ENCODE data around the gene C3AR1.

C3AR1 gene

DNA sequence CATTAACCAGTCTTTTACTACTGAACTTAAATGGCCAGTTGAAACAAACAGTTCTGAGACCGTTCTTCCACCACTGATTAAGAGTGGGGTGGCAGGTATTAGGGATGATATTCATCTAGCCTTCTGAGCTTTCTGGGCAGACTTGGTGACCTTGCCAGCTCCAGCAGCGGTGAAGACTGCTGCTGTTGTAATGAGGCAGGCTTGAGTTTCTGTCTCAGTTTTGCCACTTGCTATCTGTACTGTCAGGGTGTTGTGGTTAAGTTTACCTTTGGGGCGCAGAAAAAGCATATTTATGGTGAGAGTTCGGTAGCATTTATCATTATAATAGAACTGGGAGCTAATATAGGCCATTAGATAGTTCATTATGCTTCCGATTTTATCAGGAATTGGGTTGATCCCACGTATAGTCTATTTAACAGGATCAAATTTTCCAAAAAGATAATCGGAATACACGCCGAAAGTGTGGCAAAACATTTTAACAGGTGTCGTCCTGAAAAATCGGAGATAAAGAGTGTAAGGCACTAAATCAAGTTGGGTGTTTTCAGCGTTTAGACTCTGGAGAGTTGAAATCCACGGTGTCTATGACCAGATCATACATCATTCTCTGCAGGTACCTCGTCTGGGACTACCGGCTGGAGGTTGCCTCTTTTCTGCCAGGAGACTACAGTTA is 15.2 kb upstream of the C3AR1 start:
- Histone ChIP-seq H3K14ac (ENCODE audit: low read length in 2 of 2) (no peak overlapping the region), H4K8ac (ENCODE audit: low read length) (peak overlapping the region; percentile 98), H2BK5ac (ENCODE audit: low read depth, low read length, poor library complexity, severe bottlenecking) (peak overlapping the region; percentile 36), H3K4ac (ENCODE audit: low read depth in 1 of 2, low read length in 2 of 2) (peak overlapping the region; percentile 45 to 71), H3K4me1 (ENCODE audit: control insufficient read depth, insufficient read depth, low read depth, low read length) (peaks cover 5% of the 10 kb centered on the region), H3K79me1 (replicated peaks; ENCODE audit: low read length, poor library complexity, severe bottlenecking) (peaks cover 3% of the 10 kb centered on the region), H2BK120ac (ENCODE audit: low read depth, low read length) (no peak overlapping the region), H2BK12ac (ENCODE audit: low read length in 2 of 2) (no peak overlapping the region), H3K18ac (ENCODE audit: low read depth in 1 of 2, low read length in 2 of 2) (peak overlapping the region; percentile 21 to 72), H4K91ac (ENCODE audit: low read length) (peak overlapping the region; percentile 86), H3K27me3 (ENCODE audit: control insufficient read depth in 1 of 2, insufficient read depth in 1 of 2, low read length in 2 of 2) (no peaks in the 10 kb centered on the region), H2AK5ac (ENCODE audit: low read length, severe bottlenecking) (no peak overlapping the region), H3K9me3 (ENCODE audit: control insufficient read depth, low read length) (no peaks in the 10 kb centered on the region), H3K23ac (ENCODE audit: low read length in 2 of 2) (no peak overlapping the region), H3K4me2 (ENCODE audit: low read length, poor library complexity, severe bottlenecking) (peak overlapping the region; percentile 62), H3K27ac (ENCODE audit: low read length, poor library complexity, severe bottlenecking) (peak overlapping the region; percentile 84), H2BK15ac (ENCODE audit: low read depth, poor library complexity, severe bottlenecking) (no peak overlapping the region), H3K9ac (ENCODE audit: low read length) (peak overlapping the region; percentile 97), H2AFZ (ENCODE audit: low read depth, low read length) (peak overlapping the region; percentile 6), H3K4me3 (ENCODE audit: insufficient read depth in 1 of 2, low read depth in 1 of 2, low read length in 2 of 2) (peak overlapping the region; percentile 53 to 98), H3K36me3 (ENCODE audit: control insufficient read depth in 1 of 2, insufficient read depth in 2 of 2, low read depth in 1 of 2, low read length in 2 of 2) (no peaks in the 10 kb centered on the region)
- DNase-seq = peak; percentile 17
- WGBS = 15% methylated on average over 14 of the region's 15 CpGs

- no peak overlapping the region for H2BK12ac ChIP-seq (ENCODE audit: low read length in 2 of 2)
- no peak overlapping the region for H3K4me2 ChIP-seq (ENCODE audit: low read length, poor library complexity, severe bottlenecking)
- H3K27ac ChIP-seq (ENCODE audit: low read length, poor library complexity, severe bottlenecking) = no peak overlapping the region
- no peak overlapping the region for H3K4me3 ChIP-seq (ENCODE audit: insufficient read depth in 1 of 2, low read depth in 1 of 2, low read length in 2 of 2)
- H3K9me3 ChIP-seq (ENCODE audit: control insufficient read depth, low read length) = no peaks in the 10 kb centered on the region
- no peak overlapping the region for H2AK5ac ChIP-seq (ENCODE audit: low read length, severe bottlenecking)
- H3K4me1 ChIP-seq (ENCODE audit: control insufficient read depth, insufficient read depth, low read depth, low read length) = peaks cover 5% of the 10 kb centered on the region
- no peak overlapping the region for H2BK120ac ChIP-seq (ENCODE audit: low read depth, low read length)
- no peak overlapping the region for H2BK15ac ChIP-seq (ENCODE audit: low read depth, poor library complexity, severe bottlenecking)
- no peak overlapping the region for H3K4ac ChIP-seq (ENCODE audit: low read depth in 1 of 2, low read length in 2 of 2)
- H3K36me3 ChIP-seq (ENCODE audit: control insufficient read depth in 1 of 2, insufficient read depth in 2 of 2, low read depth in 1 of 2, low read length in 2 of 2) = no peaks in the 10 kb centered on the region
- no peak for DNase-seq
- no peak overlapping the region for H2AFZ ChIP-seq (ENCODE audit: low read depth, low read length)
- H3K18ac ChIP-seq (ENCODE audit: low read depth in 1 of 2, low read length in 2 of 2) = no peak overlapping the region
- peaks cover 1% of the 10 kb centered on the region for H3K79me1 ChIP-seq (replicated peaks; ENCODE audit: low read length, poor library complexity, severe bottlenecking)
- H3K27me3 ChIP-seq (ENCODE audit: control insufficient read depth in 1 of 2, insufficient read depth in 1 of 2, low read length in 2 of 2) = no peaks in the 10 kb centered on the region
- no peak overlapping the region for H4K8ac ChIP-seq (ENCODE audit: low read length)
- no peak overlapping the region for H4K91ac ChIP-seq (ENCODE audit: low read length)
- H2BK5ac ChIP-seq (ENCODE audit: low read depth, low read length, poor library complexity, severe bottlenecking) = no peak overlapping the region
- no peak overlapping the region for H3K9ac ChIP-seq (ENCODE audit: low read length)
- H3K14ac ChIP-seq (ENCODE audit: low read length in 2 of 2) = no peak overlapping the region
- H3K23ac ChIP-seq (ENCODE audit: low read length in 2 of 2) = no peak overlapping the region
These were observed 14.0 kb upstream of the C3AR1 start for GRCh38 chr12:8080120-8080519.

DNA sequence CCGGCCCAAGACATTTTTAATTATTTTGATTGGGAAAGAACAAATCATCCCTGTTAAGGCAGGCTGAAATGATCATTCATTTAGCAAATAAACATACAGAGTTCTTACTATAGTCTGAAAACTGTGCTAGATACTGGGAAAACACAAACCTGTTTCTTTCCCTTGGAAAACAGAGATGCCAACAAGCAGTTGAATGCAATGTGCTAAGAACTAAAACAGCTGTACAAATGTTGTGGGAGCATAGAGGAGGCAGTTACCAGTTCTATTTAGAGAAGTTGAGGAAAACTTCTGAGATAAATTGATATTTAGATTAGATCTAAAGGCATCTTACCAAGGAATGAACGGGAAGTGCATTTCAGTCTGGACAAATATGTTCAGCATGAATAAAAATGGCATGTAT is 12.8 kb upstream of the C3AR1 start:
- Histone ChIP-seq H3K4me2 (ENCODE audit: low read length, poor library complexity, severe bottlenecking) (no peak overlapping the region), H3K14ac (ENCODE audit: low read length in 2 of 2) (no peak overlapping the region), H2BK5ac (ENCODE audit: low read depth, low read length, poor library complexity, severe bottlenecking) (no peak overlapping the region), H3K4me1 (ENCODE audit: control insufficient read depth, insufficient read depth, low read depth, low read length) (peaks cover 5% of the 10 kb centered on the region), H3K18ac (ENCODE audit: low read depth in 1 of 2, low read length in 2 of 2) (no peak overlapping the region), H3K36me3 (ENCODE audit: control insufficient read depth in 1 of 2, insufficient read depth in 2 of 2, low read depth in 1 of 2, low read length in 2 of 2) (no peaks in the 10 kb centered on the region), H3K4me3 (ENCODE audit: insufficient read depth in 1 of 2, low read depth in 1 of 2, low read length in 2 of 2) (no peak overlapping the region), H3K23ac (ENCODE audit: low read length in 2 of 2) (no peak overlapping the region), H2BK12ac (ENCODE audit: low read length in 2 of 2) (no peak overlapping the region), H4K91ac (ENCODE audit: low read length) (no peak overlapping the region), H3K27ac (ENCODE audit: low read length, poor library complexity, severe bottlenecking) (no peak overlapping the region), H2AK5ac (ENCODE audit: low read length, severe bottlenecking) (no peak overlapping the region), H3K79me1 (replicated peaks; ENCODE audit: low read length, poor library complexity, severe bottlenecking) (peaks cover 1% of the 10 kb centered on the region), H3K27me3 (ENCODE audit: control insufficient read depth in 1 of 2, insufficient read depth in 1 of 2, low read length in 2 of 2) (no peaks in the 10 kb centered on the region), H2BK120ac (ENCODE audit: low read depth, low read length) (no peak overlapping the region), H2AFZ (ENCODE audit: low read depth, low read length) (no peak overlapping the region), H3K4ac (ENCODE audit: low read depth in 1 of 2, low read length in 2 of 2) (no peak overlapping the region), H3K9ac (ENCODE audit: low read length) (peak overlapping the region; percentile 48), H2BK15ac (ENCODE audit: low read depth, poor library complexity, severe bottlenecking) (no peak overlapping the region), H4K8ac (ENCODE audit: low read length) (no peak overlapping the region), H3K9me3 (ENCODE audit: control insufficient read depth, low read length) (no peaks in the 10 kb centered on the region)
- 90% methylated on average over 1 of the region's 2 CpGs for WGBS
- DNase-seq = no peak

DNA sequence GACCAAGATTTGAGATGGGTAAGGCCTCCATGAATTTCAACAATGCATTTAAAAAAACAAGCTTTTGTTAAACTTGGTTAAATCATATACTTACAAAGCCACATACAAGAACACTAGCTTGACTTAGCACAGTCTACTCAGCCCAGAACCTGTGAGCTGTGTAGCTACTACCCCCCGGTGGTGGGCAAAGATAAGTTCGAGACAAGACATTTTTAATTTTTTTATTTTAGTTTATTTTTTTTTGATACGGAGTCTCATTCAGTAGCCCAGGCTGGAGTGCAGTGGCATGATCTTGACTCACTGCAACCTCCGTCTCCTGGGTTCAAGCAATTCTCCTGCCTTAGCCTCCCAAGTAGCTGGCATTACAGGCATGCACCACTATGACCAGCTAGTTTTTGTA is 12.2 kb upstream of the C3AR1 start:
- Histone ChIP-seq H3K4me2 (ENCODE audit: low read length, poor library complexity, severe bottlenecking) (no peak overlapping the region), H3K4me1 (ENCODE audit: control insufficient read depth, insufficient read depth, low read depth, low read length) (peaks cover 3% of the 10 kb centered on the region), H3K27ac (ENCODE audit: low read length, poor library complexity, severe bottlenecking) (no peak overlapping the region), H3K79me1 (replicated peaks; ENCODE audit: low read length, poor library complexity, severe bottlenecking) (peaks cover 1% of the 10 kb centered on the region), H4K8ac (ENCODE audit: low read length) (no peak overlapping the region), H2BK5ac (ENCODE audit: low read depth, low read length, poor library complexity, severe bottlenecking) (no peak overlapping the region), H3K36me3 (ENCODE audit: control insufficient read depth in 1 of 2, insufficient read depth in 2 of 2, low read depth in 1 of 2, low read length in 2 of 2) (no peaks in the 10 kb centered on the region), H3K4ac (ENCODE audit: low read depth in 1 of 2, low read length in 2 of 2) (no peak overlapping the region), H4K91ac (ENCODE audit: low read length) (no peak overlapping the region), H2AK5ac (ENCODE audit: low read length, severe bottlenecking) (no peak overlapping the region), H3K4me3 (ENCODE audit: insufficient read depth in 1 of 2, low read depth in 1 of 2, low read length in 2 of 2) (no peak overlapping the region), H3K14ac (ENCODE audit: low read length in 2 of 2) (no peak overlapping the region), H3K23ac (ENCODE audit: low read length in 2 of 2) (no peak overlapping the region), H2BK12ac (ENCODE audit: low read length in 2 of 2) (no peak overlapping the region), H3K9ac (ENCODE audit: low read length) (peak overlapping the region; percentile 48), H2AFZ (ENCODE audit: low read depth, low read length) (no peak overlapping the region), H2BK120ac (ENCODE audit: low read depth, low read length) (no peak overlapping the region), H2BK15ac (ENCODE audit: low read depth, poor library complexity, severe bottlenecking) (no peak overlapping the region), H3K27me3 (ENCODE audit: control insufficient read depth in 1 of 2, insufficient read depth in 1 of 2, low read length in 2 of 2) (no peaks in the 10 kb centered on the region), H3K9me3 (ENCODE audit: control insufficient read depth, low read length) (no peaks in the 10 kb centered on the region), H3K18ac (ENCODE audit: low read depth in 1 of 2, low read length in 2 of 2) (no peak overlapping the region)
- 64% methylated on average over 3 of the region's 4 CpGs for WGBS
- peak; percentile 78 for DNase-seq
